Measurements from ENCODE around the gene IFT88. TPM values are rescaled to one million over a fixed set of nuclear protein-coding genes. Genes with fewer than 3 reads are reported as not detected.

Gene IFT88, protein sequence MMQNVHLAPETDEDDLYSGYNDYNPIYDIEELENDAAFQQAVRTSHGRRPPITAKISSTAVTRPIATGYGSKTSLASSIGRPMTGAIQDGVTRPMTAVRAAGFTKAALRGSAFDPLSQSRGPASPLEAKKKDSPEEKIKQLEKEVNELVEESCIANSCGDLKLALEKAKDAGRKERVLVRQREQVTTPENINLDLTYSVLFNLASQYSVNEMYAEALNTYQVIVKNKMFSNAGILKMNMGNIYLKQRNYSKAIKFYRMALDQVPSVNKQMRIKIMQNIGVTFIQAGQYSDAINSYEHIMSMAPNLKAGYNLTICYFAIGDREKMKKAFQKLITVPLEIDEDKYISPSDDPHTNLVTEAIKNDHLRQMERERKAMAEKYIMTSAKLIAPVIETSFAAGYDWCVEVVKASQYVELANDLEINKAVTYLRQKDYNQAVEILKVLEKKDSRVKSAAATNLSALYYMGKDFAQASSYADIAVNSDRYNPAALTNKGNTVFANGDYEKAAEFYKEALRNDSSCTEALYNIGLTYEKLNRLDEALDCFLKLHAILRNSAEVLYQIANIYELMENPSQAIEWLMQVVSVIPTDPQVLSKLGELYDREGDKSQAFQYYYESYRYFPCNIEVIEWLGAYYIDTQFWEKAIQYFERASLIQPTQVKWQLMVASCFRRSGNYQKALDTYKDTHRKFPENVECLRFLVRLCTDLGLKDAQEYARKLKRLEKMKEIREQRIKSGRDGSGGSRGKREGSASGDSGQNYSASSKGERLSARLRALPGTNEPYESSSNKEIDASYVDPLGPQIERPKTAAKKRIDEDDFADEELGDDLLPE
- 10 to 100 TPM; 36.2 to 47.1 (median 37.4) TPM for polyA plus RNA-seq (ENCODE audit: insufficient read length in 4 of 4)

DNA sequence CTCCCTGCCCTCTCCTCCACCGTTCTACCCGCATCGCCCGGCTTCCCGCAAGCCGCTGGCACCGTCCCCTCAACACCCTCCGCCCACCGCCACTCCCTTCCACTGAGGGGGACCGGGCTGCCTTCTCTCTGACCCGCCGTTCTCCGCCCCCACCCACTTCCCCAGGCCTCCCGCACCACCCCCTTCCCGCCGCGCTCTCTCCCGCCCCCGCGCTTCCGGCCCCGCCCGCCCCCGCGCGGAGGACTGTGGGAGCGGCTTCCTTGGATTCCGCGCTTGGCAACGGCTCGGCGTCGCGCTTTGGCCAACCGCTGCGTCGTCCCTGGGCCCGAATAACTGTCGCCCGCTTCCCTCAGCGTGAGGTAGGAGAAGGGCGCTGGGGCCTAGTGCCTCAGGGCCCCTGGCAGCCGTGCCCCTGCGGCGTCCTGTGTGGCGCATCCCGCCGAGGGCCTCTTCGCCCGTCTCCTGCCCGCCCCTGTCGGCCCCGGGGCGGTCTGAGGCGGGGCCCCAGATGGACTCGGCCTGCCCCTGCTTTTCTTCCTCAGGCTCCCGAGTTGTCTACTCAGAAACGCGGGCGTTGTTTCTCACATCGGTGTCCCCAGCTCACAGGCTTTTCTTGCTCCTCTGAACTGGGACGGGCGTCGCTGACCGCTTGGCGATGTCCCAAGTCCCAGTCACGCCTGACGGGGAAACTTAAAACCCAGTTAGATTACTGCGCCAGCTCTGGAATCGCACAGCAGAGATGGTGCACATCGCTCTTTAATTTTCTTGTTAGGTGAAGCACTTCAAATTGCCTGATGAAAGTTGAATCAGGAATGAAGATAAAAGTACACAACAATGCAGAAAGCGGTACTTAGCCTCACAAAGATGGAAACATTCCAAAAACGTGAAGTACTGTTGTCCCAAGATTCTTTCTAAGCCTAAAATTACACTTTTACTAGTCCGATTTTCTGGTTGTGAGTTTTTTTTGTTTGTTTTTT lies at the start of gene IFT88:
Gene IFT88, plus strand, starts transcription at position 260 of the 977 bp plus-strand sequence. CDS start 7,229 bp downstream, outside the sequence.
- DNase-seq (ENCODE audit: low read depth in 4 of 4, low spot score in 2 of 4), result peak; percentile 80 to 88 (median 82)

DNA sequence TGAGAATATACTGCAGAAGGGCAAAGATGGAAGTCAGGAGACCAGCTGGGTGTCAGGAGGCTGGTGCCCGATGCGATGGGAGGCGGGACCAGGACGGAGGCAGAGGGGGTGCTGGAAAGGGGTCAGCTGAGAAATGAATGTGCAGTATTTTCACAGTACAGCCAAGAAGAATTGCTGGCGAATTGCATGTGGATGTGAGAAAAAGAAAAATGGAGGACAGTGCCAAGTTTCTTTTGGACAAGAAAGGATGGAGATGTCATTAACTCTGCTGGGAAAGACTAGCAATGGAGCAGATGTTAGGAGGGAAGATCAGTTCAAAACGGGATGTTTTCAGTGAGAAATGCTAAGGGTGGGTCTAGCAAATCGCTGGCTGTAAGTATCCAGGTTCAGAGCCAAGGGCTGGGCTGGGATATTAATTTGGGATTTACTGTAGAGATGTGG lies 48.3 kb upstream of the IFT88 start:
- no peak for DNase-seq (ENCODE audit: low read depth in 4 of 4, low spot score in 2 of 4)

- no peak for DNase-seq (ENCODE audit: low read depth in 4 of 4, low spot score in 2 of 4)
These were observed 47.1 kb upstream of the IFT88 start for GRCh38 chr13:20519875-20520274.

DNA sequence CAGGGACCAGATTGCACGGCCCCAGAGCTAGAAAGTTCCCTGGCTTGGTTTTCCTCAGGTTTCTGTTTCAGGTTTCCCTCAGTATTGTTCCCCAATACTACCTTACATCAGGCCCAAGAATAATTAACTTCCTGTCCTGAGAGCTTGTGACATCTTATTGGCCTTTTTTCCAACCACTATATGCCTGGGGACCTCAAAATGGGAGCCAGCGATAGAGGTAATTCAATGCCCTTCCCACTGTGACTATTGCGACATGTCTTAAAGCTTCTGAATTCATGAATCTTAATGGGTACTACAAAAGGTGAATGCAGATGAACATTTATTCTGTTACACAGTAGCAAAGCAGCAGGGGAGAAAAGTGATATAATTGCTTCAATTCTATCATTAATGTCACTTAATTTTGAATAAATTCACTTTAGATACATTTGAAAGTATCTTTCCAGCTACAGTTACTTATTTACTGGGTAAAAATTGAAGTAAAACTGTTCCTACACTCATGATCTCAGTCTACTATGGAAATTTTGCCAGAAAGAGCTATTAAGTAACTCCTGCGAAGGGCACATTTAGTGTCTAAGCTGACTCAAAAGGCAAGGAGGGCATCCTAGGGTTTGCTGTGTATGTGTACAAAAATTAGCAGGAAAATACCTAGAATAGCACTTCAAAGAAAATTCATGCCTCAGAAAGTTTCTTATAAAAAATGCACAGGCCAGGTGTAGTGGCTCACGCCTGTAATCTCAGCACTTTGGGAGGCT lies 45.4 kb upstream of the IFT88 start:
- no peak for DNase-seq (ENCODE audit: low read depth in 4 of 4, low spot score in 2 of 4)

GRCh38 chr13:20525144-20525600 lies 41.8 kb upstream of the IFT88 start:
- no peak for DNase-seq (ENCODE audit: low read depth in 4 of 4, low spot score in 2 of 4)

GRCh38 chr13:20525601-20526544 lies 41.1 kb upstream of the IFT88 start, which contains the start of gene CRYL1:
Gene CRYL1, minus strand, starts transcription at chr13:20525857. Its CDS starts 63 bp downstream, at chr13:20525794.
- peak in 1 of 4 donors; percentile 53 for DNase-seq (ENCODE audit: low read depth in 4 of 4, low spot score in 2 of 4)

DNA sequence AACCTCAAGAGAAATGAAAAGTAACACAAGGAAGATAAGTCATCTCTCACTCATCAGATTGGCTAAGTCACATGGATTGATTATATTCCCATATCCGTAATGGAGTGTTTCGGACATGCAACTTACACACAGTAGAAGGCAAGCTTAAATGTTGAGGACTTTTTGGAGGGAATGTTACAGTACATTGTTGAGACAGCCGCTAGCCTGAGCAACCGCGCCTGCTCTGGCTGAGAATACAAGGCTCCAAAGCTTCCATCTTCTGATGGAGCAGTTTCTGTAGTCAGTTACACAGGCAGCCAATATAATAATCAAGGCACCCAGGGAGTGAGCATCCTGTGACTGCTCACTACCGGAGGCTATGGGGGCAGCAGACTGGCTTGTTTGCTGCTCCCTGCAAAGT lies 40.3 kb upstream of the IFT88 start:
- DNase-seq (ENCODE audit: low read depth in 4 of 4, low spot score in 2 of 4), result no peak

DNA sequence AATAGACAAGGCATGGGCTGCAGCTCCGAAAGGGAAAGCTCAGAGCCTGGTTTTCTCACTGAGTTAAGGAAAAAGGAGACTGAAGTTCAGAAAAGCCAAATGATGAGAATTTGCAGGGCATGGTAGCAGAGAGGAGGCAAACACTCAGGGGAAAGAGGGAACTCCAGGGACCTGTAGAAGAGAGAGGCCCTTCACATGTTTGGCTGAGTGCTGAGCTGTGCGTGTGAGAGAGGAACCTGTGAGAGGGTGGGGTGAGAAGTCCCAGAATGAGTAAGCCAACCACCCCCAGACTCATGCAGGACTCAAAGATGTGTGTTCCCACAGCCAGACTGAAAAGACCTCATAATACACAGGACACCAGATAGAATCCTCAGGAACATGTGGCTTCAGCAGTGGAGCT lies 38.5 kb upstream of the IFT88 start:
- DNase-seq (ENCODE audit: low read depth in 4 of 4, low spot score in 2 of 4), result no peak

DNA sequence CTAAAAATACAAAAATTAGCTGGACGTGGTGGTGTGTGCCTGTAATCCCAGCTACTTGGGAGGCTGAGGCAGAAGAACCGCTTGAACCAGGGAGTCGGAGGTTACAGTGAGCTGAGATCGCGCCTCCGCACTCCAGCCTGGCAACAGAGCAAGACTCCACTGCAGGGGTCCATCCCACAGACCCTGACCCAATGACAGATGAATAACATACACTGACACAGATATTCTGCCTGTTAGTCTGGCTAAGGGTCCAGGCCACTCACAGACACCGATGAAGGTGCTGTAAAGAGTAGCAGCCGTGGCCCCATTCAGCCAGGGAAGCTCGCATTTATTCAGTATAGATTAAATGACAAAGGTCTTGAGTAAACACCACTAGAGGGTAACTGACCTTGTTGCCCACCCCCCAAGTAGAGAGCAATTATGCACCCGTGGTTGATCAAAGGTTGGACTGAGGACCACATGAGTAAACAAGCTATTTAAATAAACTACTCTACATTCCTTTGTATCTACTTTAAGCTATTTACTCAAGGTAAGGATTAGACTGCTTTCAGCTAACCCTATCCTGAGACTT lies 32.8 kb upstream of the IFT88 start:
- no peak for DNase-seq (ENCODE audit: low read depth in 4 of 4, low spot score in 2 of 4)

DNA sequence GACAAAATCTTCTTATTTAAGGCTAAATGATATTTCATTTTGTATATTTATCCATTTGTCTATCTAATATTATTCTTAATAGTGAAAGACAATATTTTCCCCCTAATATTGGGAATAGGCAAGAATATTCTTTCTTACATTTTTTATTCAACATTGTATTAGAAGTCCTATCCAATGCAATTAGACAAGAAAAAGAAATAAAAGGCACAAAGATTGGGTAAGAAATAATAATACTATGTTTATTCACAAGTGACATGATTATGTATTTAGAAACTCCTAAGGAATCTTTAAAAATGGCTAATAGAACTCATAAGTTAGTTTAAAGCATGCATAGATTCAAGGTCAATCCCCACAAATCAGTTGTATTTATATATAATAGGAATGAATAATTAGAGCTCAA lies 30.0 kb upstream of the IFT88 start:
- no peak for DNase-seq (ENCODE audit: low read depth in 4 of 4, low spot score in 2 of 4)

- no peak for DNase-seq (ENCODE audit: low read depth in 4 of 4, low spot score in 2 of 4)
These were observed 22.6 kb upstream of the IFT88 start for GRCh38 chr13:20544201-20544923.

DNA sequence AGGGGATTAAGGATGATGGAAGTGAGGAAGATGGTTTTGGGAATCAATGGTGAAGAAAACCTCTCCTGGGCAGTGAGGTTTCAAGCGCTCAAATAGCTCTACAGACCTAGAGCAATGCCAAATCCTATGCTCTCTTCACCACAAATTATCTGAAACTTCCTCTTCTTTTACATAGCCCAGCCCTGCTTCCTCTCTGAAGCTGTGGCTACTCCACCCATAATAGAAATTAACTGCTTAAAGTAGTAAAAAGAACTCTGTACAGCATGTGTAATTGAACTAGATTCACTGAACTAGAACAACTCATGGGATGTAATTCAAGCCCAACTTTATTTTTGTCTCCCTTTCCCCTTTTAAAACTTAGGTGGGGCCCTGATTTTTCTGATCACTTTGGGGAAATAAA lies 20.4 kb upstream of the IFT88 start:
- no peak for DNase-seq (ENCODE audit: low read depth in 4 of 4, low spot score in 2 of 4)

DNA sequence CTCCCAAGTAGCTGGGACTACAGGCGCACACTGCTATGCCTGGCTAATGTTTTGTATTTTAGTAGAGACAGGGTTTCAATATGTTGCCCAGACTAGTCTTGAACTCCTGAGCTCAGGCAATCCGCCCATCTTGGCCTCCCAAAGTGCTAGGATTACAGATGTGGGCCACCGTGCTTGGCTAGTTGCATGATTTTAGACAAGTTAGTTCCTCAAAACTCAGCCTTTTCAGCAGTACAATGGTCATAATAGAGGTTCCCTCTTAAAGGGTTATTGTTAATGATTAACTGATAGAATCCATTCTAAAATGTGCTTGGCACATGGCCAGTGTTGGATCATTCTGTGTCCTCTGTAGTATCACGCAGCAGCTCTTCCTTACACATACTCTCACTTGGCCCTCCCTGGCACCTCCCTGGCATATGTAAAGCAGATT lies 19.5 kb upstream of the IFT88 start:
- DNase-seq (ENCODE audit: low read depth in 4 of 4, low spot score in 2 of 4), result no peak

GRCh38 chr13:20550799-20551198 lies 16.2 kb upstream of the IFT88 start:
- DNase-seq (ENCODE audit: low read depth in 4 of 4, low spot score in 2 of 4), result no peak

DNA sequence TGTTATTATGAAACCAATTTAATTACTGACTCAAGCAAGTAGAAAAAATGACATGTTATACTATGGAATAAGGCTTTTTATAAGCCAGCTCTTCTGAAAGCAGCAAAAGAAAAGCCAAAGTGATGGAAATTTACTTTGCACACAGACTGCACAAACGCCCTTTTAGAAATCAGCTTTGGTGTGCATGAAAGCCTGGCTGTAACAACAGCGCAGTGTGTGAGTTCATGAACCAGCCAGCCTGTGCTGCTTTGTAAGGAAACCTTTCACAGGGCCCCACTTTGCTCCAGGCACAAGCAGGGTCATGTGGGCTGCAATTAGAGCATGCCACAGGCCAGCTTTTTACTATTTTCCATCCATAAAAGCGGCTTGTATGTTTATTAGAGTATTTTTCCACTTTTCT lies 13.6 kb upstream of the IFT88 start:
- DNase-seq (ENCODE audit: low read depth in 4 of 4, low spot score in 2 of 4), result no peak

- DNase-seq (ENCODE audit: low read depth in 4 of 4, low spot score in 2 of 4), result no peak
These were observed 8.0 kb upstream of the IFT88 start for GRCh38 chr13:20558982-20559381.

DNA sequence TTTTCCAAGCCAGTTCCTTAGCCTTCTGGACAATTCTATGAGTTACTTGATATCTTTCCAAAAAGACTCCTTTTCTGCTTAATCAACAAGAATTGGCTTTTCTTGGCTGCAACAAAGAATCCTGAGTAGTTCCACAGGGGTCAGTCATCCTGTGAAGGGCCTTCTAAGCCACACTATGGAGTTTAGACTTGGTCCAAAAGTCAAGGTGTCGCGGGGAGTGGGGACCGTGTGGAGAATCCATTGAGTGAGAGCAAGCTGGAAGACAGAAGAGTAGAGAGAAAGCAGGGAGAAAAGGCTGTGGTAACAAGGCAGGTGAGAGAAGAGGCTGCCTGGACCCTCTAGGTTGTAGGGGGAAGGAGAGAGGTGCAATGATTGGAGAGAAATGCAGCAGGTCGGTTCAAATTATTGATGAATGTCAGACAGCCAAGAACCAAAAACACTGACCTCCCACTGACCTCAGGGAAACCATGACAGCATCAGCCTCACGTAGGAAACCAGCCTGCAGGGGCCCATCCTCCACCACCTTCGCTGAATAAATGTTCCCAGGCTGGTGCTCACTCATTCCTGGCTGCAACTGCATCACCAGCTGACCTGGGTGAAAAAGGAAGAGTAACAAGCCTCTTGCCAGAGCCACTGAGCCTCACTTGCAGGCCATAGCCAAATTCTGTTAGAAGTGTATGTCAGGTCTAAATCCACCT lies 7.1 kb upstream of the IFT88 start:
- DNase-seq (ENCODE audit: low read depth in 4 of 4, low spot score in 2 of 4), result no peak
